DOHH2 (cell line): Measurements from ENCODE around the gene KCNIP3.

Experiments
- CTCF ChIP-seq: fragments of 200-600 bp; sonication (generic); IDR thresholded peaks from one replicate; pipeline ENCODE4 v1.5.1; 2014; ENCODE audit warnings: antibody characterized with exemption, mild to moderate bottlenecking, low read depth, low read length; ENCODE audit not compliant: poor library complexity, severe bottlenecking
- EZH2phosphoT487 ChIP-seq: fragments of 200-600 bp; sonication (generic); IDR thresholded peaks from 2 replicates; pipeline ENCODE4 v1.6.1; 2017; ENCODE audit warnings: borderline replicate concordance, mild to moderate bottlenecking, antibody characterized with exemption, low read length, moderate library complexity, mixed read lengths

GRCh38 chr2:95282458-95282857, 14.7 kb upstream of the KCNIP3 start:
- TF ChIP-seq CTCF = no peak
- no peak for TF ChIP-seq EZH2phosphoT487
